Measurements from ENCODE around the gene JUND. TPM values are rescaled to one million over a fixed set of nuclear protein-coding genes. Genes with fewer than 3 reads are reported as not detected.
A peak's percentile ranks its signal among the peaks of the same experiment; 100 is the strongest.

JUND gene
- total RNA-seq, 1 donor from 2014 or later, result 168 TPM

DNA sequence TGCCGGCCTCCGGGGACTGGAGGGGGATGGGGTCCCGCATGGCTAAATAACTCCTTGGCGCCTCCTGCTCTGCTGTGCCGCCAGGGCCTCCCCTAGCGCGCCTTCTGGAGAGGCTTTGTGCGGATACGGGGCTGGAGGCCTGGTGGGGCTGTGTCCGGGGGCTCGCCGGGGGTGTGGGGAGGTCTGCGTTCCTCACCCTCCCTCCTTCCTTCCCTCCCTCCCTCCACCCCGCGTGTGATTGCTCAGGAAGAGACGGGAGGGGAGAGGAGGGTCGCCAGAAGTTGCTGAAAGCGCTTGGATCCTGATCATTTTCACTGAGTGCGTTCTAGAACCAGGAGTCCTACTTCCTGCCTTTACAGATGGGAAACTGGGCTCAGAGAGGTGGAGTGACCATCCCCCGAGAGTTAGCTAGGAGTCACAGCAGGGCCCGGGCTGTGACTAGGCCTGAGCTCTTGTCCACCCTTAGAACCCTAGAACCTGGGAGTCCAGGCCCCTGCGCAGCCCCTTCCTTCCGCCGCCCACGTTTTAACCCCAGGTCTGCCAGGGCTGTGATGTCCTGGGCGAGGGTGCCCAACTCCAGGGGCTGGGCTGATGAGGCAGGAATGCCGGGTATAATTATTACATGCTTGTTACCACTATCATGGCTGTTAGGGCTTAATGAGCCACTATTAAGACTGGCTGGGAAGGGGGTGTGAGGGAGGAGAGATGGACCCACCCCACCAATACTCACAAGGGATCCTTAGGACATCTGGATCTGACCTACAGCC lies 782 bp upstream of the JUND start:
- no peak for DNase-seq (ENCODE audit: low spot score, unreplicated experiment)
- TF ChIP-seq, protein P1, sequence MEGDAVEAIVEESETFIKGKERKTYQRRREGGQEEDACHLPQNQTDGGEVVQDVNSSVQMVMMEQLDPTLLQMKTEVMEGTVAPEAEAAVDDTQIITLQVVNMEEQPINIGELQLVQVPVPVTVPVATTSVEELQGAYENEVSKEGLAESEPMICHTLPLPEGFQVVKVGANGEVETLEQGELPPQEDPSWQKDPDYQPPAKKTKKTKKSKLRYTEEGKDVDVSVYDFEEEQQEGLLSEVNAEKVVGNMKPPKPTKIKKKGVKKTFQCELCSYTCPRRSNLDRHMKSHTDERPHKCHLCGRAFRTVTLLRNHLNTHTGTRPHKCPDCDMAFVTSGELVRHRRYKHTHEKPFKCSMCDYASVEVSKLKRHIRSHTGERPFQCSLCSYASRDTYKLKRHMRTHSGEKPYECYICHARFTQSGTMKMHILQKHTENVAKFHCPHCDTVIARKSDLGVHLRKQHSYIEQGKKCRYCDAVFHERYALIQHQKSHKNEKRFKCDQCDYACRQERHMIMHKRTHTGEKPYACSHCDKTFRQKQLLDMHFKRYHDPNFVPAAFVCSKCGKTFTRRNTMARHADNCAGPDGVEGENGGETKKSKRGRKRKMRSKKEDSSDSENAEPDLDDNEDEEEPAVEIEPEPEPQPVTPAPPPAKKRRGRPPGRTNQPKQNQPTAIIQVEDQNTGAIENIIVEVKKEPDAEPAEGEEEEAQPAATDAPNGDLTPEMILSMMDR (IDR thresholded peaks at IDR 0.05; ENCODE audit: unreplicated experiment), result no peak
- H3K9me3 Mint-ChIP-seq (ENCODE audit: low read depth), result no peaks in the 10 kb centered on the region
- H3K36me3 Mint-ChIP-seq (ENCODE audit: insufficient read depth), result peaks cover 10% of the 10 kb centered on the region
- H3K27ac Mint-ChIP-seq, result peak overlapping the region; percentile 98
- no peaks in the 10 kb centered on the region for H3K27me3 Mint-ChIP-seq
- H3K4me1 Mint-ChIP-seq (ENCODE audit: low read depth), result peaks cover 13% of the 10 kb centered on the region
- H3K4me3 Mint-ChIP-seq (ENCODE audit: low read depth), result peak overlapping the region; percentile 77

DNA sequence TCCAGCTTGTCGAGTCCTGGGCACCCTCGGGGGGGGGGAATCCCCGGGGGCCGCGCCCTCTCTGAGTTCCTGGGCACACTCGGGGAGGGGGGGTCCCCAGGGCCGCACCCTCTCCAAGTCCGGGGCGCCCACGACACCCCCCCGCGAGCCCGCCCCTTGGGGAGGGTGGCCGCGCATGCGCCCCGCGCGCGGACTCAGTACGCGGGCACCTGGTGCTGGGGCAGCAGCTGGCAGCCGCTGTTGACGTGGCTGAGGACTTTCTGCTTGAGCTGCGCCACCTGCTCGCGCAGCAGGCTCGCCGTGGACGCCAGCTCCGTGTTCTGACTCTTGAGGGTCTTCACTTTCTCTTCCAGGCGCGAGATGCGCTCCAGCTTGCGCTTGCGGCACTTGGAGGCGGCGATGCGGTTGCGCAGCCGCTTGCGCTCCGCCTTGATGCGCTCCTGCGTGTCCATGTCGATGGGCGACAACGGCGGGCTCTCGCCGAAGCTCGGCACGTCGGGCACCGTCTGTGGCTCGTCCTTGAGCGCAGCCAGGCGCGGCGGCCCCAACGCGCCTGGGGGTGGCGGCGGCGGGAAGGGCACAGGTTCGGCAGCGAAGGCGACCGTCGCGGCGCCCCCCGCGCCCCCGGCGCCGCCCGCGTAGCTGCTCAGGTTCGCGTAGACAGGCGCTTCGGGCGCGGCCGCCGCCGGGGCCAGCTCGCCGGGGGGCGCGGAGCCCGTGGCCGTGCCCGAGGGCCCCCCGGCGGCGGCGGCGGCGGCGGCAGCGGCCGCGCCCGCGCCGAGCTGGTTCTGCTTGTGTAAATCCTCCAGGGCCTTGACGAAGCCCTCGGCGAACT lies 958 bp downstream of the JUND start:
- Mint-ChIP-seq H3K27me3 (no peaks in the 10 kb centered on the region), H3K36me3 (ENCODE audit: insufficient read depth) (peaks cover 10% of the 10 kb centered on the region)

DNA sequence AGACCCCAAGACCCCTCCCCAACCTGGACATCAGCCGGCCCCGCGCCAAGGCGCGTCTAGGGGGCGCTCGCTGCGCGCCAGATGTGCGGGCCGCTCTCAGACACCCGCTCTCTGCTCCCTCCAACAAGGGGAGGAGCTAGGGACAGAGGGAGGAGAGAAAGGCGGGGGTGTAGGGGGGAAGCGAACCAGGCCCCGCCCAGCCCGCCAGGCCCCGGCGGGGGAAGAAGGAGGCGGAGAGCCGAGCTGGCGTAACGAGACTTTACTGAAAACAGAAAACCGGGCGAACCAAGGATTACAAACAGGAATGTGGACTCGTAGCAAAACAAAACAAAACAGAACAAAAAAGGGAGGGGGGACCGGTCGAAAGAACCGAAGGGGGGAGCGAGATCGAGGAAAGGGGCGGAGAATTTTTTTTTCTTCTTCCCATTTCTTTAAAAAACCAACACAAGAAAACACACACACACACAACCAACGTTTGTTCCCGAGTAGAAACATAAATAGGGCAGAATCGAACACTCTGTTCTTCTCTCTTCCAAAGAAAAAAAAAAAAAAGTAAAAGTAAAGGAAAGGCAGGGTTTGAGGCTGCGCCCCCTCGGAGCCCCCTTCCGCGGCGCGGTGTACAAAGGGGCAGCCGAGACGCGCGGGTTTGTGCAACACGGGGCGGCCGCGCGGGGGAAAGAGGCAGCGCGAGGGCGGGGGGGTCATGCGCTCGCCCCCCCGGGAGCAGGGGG lies 1.7 kb downstream of the JUND start:
- Mint-ChIP-seq H3K4me1 (ENCODE audit: low read depth) (peaks cover 11% of the 10 kb centered on the region), H3K27me3 (no peaks in the 10 kb centered on the region), H3K4me3 (ENCODE audit: low read depth) (peak overlapping the region; percentile 98), H3K9me3 (ENCODE audit: low read depth) (no peaks in the 10 kb centered on the region), H3K27ac (peak overlapping the region; percentile 100), H3K36me3 (ENCODE audit: insufficient read depth) (peaks cover 10% of the 10 kb centered on the region)
- TF ChIP-seq, protein P1 (IDR thresholded peaks at IDR 0.05; ENCODE audit: unreplicated experiment), result peak; percentile 92
- DNase-seq (ENCODE audit: low spot score, unreplicated experiment), result peak; percentile 90

More for the DNA sequence above, 958 bp downstream of the JUND start:
- TF ChIP-seq, protein P1 (IDR thresholded peaks at IDR 0.05; ENCODE audit: unreplicated experiment), result no peak
- peak overlapping the region; percentile 98 for H3K4me3 Mint-ChIP-seq (ENCODE audit: low read depth)
- peaks cover 11% of the 10 kb centered on the region for H3K4me1 Mint-ChIP-seq (ENCODE audit: low read depth)
- H3K9me3 Mint-ChIP-seq (ENCODE audit: low read depth), result no peaks in the 10 kb centered on the region
- peak; percentile 49 for DNase-seq (ENCODE audit: low spot score, unreplicated experiment)
- H3K27ac Mint-ChIP-seq, result peak overlapping the region; percentile 100

DNA sequence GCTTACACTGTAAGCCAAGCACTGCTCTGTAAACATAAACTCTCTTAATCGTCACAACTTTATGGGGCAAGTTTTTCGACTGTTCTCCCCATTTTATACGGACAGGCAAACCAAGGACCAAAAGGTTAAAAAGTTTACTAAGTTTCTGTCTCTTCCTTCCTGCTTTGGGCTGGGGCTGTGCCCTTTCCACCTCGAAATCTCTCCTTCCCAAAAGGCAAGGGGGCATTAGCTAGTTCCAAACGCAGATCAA lies 2.2 kb downstream of the JUND start:
- peaks cover 11% of the 10 kb centered on the region for H3K4me1 Mint-ChIP-seq (ENCODE audit: low read depth)
- H3K9me3 Mint-ChIP-seq (ENCODE audit: low read depth), result no peaks in the 10 kb centered on the region
- TF ChIP-seq, protein P1 (IDR thresholded peaks at IDR 0.05; ENCODE audit: unreplicated experiment), result no peak
- peaks cover 10% of the 10 kb centered on the region for H3K36me3 Mint-ChIP-seq (ENCODE audit: insufficient read depth)
- peak overlapping the region; percentile 100 for H3K27ac Mint-ChIP-seq
- peak overlapping the region; percentile 98 for H3K4me3 Mint-ChIP-seq (ENCODE audit: low read depth)
- DNase-seq (ENCODE audit: low spot score, unreplicated experiment), result no peak
- H3K27me3 Mint-ChIP-seq, result no peaks in the 10 kb centered on the region
